DOHH2 (cell line): ENCODE data around the gene NHERF2.

Experiments
- H3F3A ChIP-seq: fragments of 200-600 bp; sonication (generic), shearing (Covaris generic); 2 replicates; pipeline ENCODE4 v1.6.0; 2016; ENCODE audit warnings: antibody characterized with exemption, mild to moderate bottlenecking; ENCODE audit not compliant: control insufficient read depth, insufficient read depth
- H3K27ac ChIP-seq: fragments of 200-600 bp; sonication (generic); 2 replicates; pipeline ENCODE4 v1.5.1; 2014; ENCODE audit warnings: low read depth, mild to moderate bottlenecking, low read length, moderate library complexity
- H3K27me3 ChIP-seq: fragments of 200-600 bp; sonication (generic); 2 replicates; pipeline ENCODE4 v1.6.1; 2014; ENCODE audit warnings: mild to moderate bottlenecking, low read length, mixed read lengths; ENCODE audit not compliant: control insufficient read depth
- H3K36me3 ChIP-seq: fragments of 200-600 bp; sonication (generic); 2 replicates; pipeline ENCODE4 v1.6.1; 2014; ENCODE audit warnings: mild to moderate bottlenecking, low read length, moderate library complexity, mixed read lengths; ENCODE audit not compliant: control insufficient read depth
- H3K4me1 ChIP-seq: fragments of 200-600 bp; sonication (generic); 2 replicates; pipeline ENCODE4 v1.6.1; 2014; ENCODE audit warnings: mild to moderate bottlenecking, low read length, mixed read lengths; ENCODE audit not compliant: control insufficient read depth
- H3K4me2 ChIP-seq: fragments of 200-600 bp; sonication (generic); 2 replicates; pipeline ENCODE4 v1.6.0; 2014; ENCODE audit warnings: mild to moderate bottlenecking, low read length, moderate library complexity
- H3K4me3 ChIP-seq: fragments of 200-600 bp; sonication (generic); 2 replicates; pipeline ENCODE4 v1.5.1; 2014; ENCODE audit warnings: mild to moderate bottlenecking, low read length, mixed read lengths
- H3K79me2 ChIP-seq: fragments of 200-600 bp; sonication (generic); 2 replicates; pipeline ENCODE4 v1.6.1; 2014; ENCODE audit warnings: mild to moderate bottlenecking, low read length, mixed read lengths; ENCODE audit not compliant: control insufficient read depth
- H3K9me2 ChIP-seq: fragments of 200-600 bp; sonication (generic); replicated peaks from 2 replicates; pipeline ENCODE4 v1.6.1; 2014; ENCODE audit warnings: mild to moderate bottlenecking, low read length, mixed read lengths; ENCODE audit not compliant: control insufficient read depth
- H3K9me3 ChIP-seq: fragments of 200-600 bp; sonication (generic); 2 replicates; pipeline ENCODE4 v1.6.1; 2014; ENCODE audit warnings: antibody characterized with exemption, low read length, mixed read lengths; ENCODE audit not compliant: control insufficient read depth, insufficient read depth
- H4K20me1 ChIP-seq: fragments of 200-600 bp; sonication (generic); 2 replicates; pipeline ENCODE4 v1.6.0; 2014; ENCODE audit warnings: low read depth, mild to moderate bottlenecking, antibody characterized with exemption, low read length, moderate library complexity; ENCODE audit not compliant: control insufficient read depth, insufficient read depth
- EZH2phosphoT487 ChIP-seq: fragments of 200-600 bp; sonication (generic); IDR thresholded peaks from 2 replicates; pipeline ENCODE4 v1.6.1; 2017; ENCODE audit warnings: borderline replicate concordance, mild to moderate bottlenecking, antibody characterized with exemption, low read length, moderate library complexity, mixed read lengths
- TF ChIP-seq, protein P1 (sequence below): fragments of 200-600 bp; sonication (generic); IDR thresholded peaks from one replicate; pipeline ENCODE4 v1.5.1; 2014; ENCODE audit warnings: antibody characterized with exemption, mild to moderate bottlenecking, low read depth, low read length; ENCODE audit not compliant: poor library complexity, severe bottlenecking

NHERF2 gene

DNA sequence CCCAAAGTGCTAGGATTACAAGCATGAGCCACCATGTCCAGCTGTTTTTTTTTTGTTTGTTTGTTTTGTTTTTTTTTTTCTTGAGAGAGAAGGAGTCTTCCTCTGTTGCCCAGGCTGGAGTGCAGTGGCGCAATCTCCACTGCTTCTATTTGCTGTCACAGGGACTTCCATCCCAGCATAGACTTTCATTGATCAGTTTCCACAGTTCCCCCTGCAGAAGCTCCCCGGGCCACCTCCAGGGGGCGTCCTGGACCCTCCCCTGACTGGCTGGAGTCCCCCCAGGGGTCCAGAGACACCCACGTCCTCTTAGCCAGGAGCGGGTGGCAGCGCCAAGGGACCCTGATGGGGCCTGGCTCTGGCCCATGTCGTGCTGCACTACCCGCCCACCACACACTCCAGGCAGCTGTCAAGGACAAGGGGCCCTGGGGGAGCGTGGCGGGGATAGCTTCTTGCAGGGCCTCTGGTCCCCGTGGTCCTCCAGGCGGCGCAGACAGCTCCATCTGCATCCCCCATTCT, 10.2 kb upstream of the NHERF2 start:
- TF ChIP-seq, protein P1, sequence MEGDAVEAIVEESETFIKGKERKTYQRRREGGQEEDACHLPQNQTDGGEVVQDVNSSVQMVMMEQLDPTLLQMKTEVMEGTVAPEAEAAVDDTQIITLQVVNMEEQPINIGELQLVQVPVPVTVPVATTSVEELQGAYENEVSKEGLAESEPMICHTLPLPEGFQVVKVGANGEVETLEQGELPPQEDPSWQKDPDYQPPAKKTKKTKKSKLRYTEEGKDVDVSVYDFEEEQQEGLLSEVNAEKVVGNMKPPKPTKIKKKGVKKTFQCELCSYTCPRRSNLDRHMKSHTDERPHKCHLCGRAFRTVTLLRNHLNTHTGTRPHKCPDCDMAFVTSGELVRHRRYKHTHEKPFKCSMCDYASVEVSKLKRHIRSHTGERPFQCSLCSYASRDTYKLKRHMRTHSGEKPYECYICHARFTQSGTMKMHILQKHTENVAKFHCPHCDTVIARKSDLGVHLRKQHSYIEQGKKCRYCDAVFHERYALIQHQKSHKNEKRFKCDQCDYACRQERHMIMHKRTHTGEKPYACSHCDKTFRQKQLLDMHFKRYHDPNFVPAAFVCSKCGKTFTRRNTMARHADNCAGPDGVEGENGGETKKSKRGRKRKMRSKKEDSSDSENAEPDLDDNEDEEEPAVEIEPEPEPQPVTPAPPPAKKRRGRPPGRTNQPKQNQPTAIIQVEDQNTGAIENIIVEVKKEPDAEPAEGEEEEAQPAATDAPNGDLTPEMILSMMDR, result peak; percentile 76
- no peak for TF ChIP-seq EZH2phosphoT487
- H4K20me1 ChIP-seq, result no peaks in the 10 kb centered on the region
- H3K4me2 ChIP-seq, result no peak overlapping the region
- H3K4me3 ChIP-seq, result no peak overlapping the region
- no peaks in the 10 kb centered on the region for H3F3A ChIP-seq
- no peaks in the 10 kb centered on the region for H3K4me1 ChIP-seq
- H3K36me3 ChIP-seq, result no peaks in the 10 kb centered on the region
- no peaks in the 10 kb centered on the region for H3K9me3 ChIP-seq
- no peaks in the 10 kb centered on the region for H3K79me2 ChIP-seq
- H3K9me2 ChIP-seq, result no peaks in the 10 kb centered on the region
- peaks cover 26% of the 10 kb centered on the region for H3K27me3 ChIP-seq
- H3K27ac ChIP-seq, result no peak overlapping the region

- TF ChIP-seq, protein P1, result no peak
- TF ChIP-seq EZH2phosphoT487, result no peak
- H3K4me3 ChIP-seq, result no peak within 1 kb of the TSS
- H3K27me3 ChIP-seq, result peaks cover 32% of the 10 kb centered on the region
Measured at GRCh38 chr16:2019518-2019920, 7.2 kb upstream of the NHERF2 start, which contains the start of gene NPW. Gene NPW (plus strand): TSS chr16:2019785.

DNA sequence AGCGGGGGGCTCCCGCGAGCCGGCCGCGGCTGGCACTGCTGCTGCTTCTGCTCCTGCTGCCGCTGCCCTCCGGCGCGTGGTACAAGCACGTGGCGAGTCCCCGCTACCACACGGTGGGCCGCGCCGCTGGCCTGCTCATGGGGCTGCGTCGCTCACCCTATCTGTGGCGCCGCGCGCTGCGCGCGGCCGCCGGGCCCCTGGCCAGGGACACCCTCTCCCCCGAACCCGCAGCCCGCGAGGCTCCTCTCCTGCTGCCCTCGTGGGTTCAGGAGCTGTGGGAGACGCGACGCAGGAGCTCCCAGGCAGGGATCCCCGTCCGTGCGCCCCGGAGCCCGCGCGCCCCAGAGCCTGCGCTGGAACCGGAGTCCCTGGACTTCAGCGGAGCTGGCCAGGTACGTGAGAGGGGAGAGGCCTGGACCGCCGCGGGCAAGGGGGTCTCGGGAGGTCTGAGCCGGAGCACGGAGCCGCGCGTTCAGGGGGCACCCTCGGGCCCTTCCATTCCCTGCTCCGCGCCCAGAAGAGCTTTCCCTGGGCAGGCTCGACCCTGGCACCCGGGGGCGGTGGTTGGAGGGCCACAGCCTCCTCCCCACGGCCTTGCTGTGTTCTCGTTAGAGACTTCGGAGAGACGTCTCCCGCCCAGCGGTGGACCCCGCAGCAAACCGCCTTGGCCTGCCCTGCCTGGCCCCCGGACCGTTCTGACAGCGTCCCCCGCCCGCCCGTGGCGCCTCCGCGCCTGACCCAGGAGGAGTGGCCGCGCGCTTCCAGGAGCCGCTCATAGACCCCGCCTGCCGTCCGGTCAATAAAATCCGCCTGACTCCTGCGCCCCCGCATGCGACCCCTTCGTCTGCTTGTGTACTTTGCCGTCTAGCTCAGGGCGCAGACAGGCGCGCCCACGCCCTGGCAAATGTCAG, 6.5 kb upstream of the NHERF2 start:
- Histone ChIP-seq H3K79me2 (no peaks in the 10 kb centered on the region), H3K36me3 (no peaks in the 10 kb centered on the region), H3K9me2 (no peaks in the 10 kb centered on the region), H3K27me3 (peaks cover 34% of the 10 kb centered on the region), H4K20me1 (no peaks in the 10 kb centered on the region), H3K4me3 (no peak overlapping the region), H3K4me2 (no peak overlapping the region), H3F3A (no peaks in the 10 kb centered on the region; the same call in 1 of the 2 replicates), H3K9me3 (no peaks in the 10 kb centered on the region), H3K4me1 (peaks cover 12% of the 10 kb centered on the region), H3K27ac (no peak overlapping the region)
- TF ChIP-seq, protein P1, result no peak
- no peak for TF ChIP-seq EZH2phosphoT487

More at GRCh38 chr16:2019518-2019920, 7.2 kb upstream of the NHERF2 start, which contains the start of gene NPW:
- peaks cover 12% of the 10 kb centered on the region for H3K4me1 ChIP-seq
- H3K79me2 ChIP-seq, result no peaks in the 10 kb centered on the region
- H3K9me2 ChIP-seq, result no peaks in the 10 kb centered on the region
- H3F3A ChIP-seq, result no peaks in the 10 kb centered on the region; the same call in 1 of the 2 replicates
- H3K4me2 ChIP-seq, result no peak within 1 kb of the TSS
- H3K27ac ChIP-seq, result no peak within 1 kb of the TSS
- no peaks in the 10 kb centered on the region for H3K36me3 ChIP-seq
- no peaks in the 10 kb centered on the region for H4K20me1 ChIP-seq
- no peaks in the 10 kb centered on the region for H3K9me3 ChIP-seq
